Spleen (tissue), 11 donors: Measurements from ENCODE around the gene CACNA2D2. TPM values are rescaled to one million over a fixed set of nuclear protein-coding genes. Genes with fewer than 3 reads are reported as not detected.

ENCODE experiments used
- DNase-seq: peaks from one replicate; pipeline ENCODE4 v3.0.0-alpha.2; 2020
- H3K27ac ChIP-seq, 8 donors: fragments of 200-600 bp; sonication (generic) in 7 of 8; 1 replicate in 4 of 8; 2 replicates in 4 of 8; pipeline versions ENCODE4 v1.5.0 to v1.8.0; 2016 to 2021; ENCODE audit warnings: inconsistent platforms in 4 of 8, mild to moderate bottlenecking in 4 of 8, moderate library complexity in 1 of 8
- H3K27me3 ChIP-seq, 7 donors: fragments of 200-600 bp; sonication (generic) in 6 of 7; replicated peaks in 1 of 7; 1 replicate in 4 of 7; 2 replicates in 3 of 7; pipeline versions ENCODE4 v1.5.0 to v1.8.0; 2016 to 2021; ENCODE audit warnings: inconsistent platforms in 3 of 7, mild to moderate bottlenecking in 1 of 7
- H3K36me3 ChIP-seq, 6 donors: fragments of 200-600 bp; sonication (generic) in 5 of 6; 1 replicate in 4 of 6; 2 replicates in 2 of 6; pipeline versions ENCODE4 v1.5.0 to v1.8.0; 2016 to 2021; ENCODE audit warnings: inconsistent platforms in 2 of 6
- H3K4me1 ChIP-seq, 6 donors: fragments of 200-600 bp; sonication (generic) in 5 of 6; 1 replicate in 3 of 6; 2 replicates in 3 of 6; pipeline versions ENCODE4 v1.5.0 to v1.8.0; 2016 to 2021; ENCODE audit warnings: inconsistent platforms in 3 of 6
- H3K4me3 ChIP-seq, 8 donors: fragments of 200-600 bp; sonication (generic) in 7 of 8; 1 replicate in 4 of 8; 2 replicates in 4 of 8; pipeline versions ENCODE4 v1.5.0 to v1.8.0; 2016 to 2021; ENCODE audit warnings: inconsistent platforms in 4 of 8, mild to moderate bottlenecking in 4 of 8, moderate library complexity in 2 of 8
- H3K9me3 ChIP-seq, 8 donors: fragments of 200-600 bp; sonication (generic) in 7 of 8; 1 replicate in 4 of 8; 2 replicates in 4 of 8; pipeline versions ENCODE4 v1.5.0 to v1.8.0; 2016 to 2021; ENCODE audit warnings: inconsistent platforms in 4 of 8
- CTCF ChIP-seq, 11 experiments: fragments of 200-600 bp in 7 of 11; fragments of 450-650 bp in 4 of 11; sonication (generic) in 4 of 11; IDR thresholded peaks in 8 of 11; conservative IDR thresholded peaks in 3 of 11; 1 replicate in 7 of 11; 2 replicates in 4 of 11; pipeline versions ENCODE4 v1.4.0 to v1.8.0; 2016 to 2021; ENCODE audit warnings: antibody characterized with exemption in 11 of 11, inconsistent platforms in 4 of 11, mild to moderate bottlenecking in 1 of 11
- POLR2A ChIP-seq, 3 donors: fragments of 450-650 bp; IDR thresholded peaks; one replicate each; pipeline ENCODE4 v1.5.1; 2017; ENCODE audit warnings: antibody characterized with exemption in 3 of 3, mild to moderate bottlenecking in 1 of 3
- POLR2AphosphoS5 ChIP-seq, 3 donors: sonication (generic); formaldehyde crosslinking; IDR thresholded peaks; one replicate each; pipeline ENCODE4 v1.5.1; 2017; ENCODE audit warnings: antibody characterized with exemption in 3 of 3
- WGBS, 5 donors: extraction: QIAGEN DNeasy Blood & Tissue Kit in 3 of 5; methylation state at CpG; one replicate each; pipeline versions ENCODE4 v1.1.5 to v1.1.7; 2013 to 2018; 5-methylcytosine and 5-hydroxymethylcytosine counted together
- intact Hi-C: fragments of 100-400 bp; cut with DNase I; formaldehyde crosslinking; loops from one replicate; pipeline ENCODE4 v1.15.0; 2023; ENCODE audit warnings: low total_unique reads
- polyA plus RNA-seq, 3 donors: library from polyadenylated mRNA; stranded (reverse); fragments of 200-250 nt; gene quantifications; one replicate each; pipeline ENCODE4 v1.2.1, GENCODE V29; 2013
- total RNA-seq, 7 donors: library from RNA; depleted of rRNA in 3 of 7; stranded (reverse); fragments of >200 nt in 3 of 7; fragmentation: NEBNext Ultra II Directional in 4 of 7; extraction: Animal tissue kit (Norgen Biotek cat#: 25700) in 4 of 7; gene quantifications; one replicate each; pipeline versions ENCODE4 v1.1.0 to v1.2.1, GENCODE V29; 2016 to 2021
- donor health status: healthy with polysubstance abuse.
- donor health status: DM: no; HTN: no; CAD: no; lungs with moderate emphysema.
- donor health status: DM: no; HTN: no; CAD: no.
- donor health status: Bipolar disorder and iron deficiency.
- donor health status: healthy.
- donor health status: DM: no; HTN: no; CAD: no.
- donor health status: DM: yes; HTN: yes; CAD: no.

CACNA2D2 gene
- total and polyA plus RNA-seq, 10 donors, result 0.24 to 3.2 (median 1.2) TPM

GRCh38 chr3:50493623-50494022, 9.8 kb downstream of the CACNA2D2 start:
- intact Hi-C loops, result no loop called here
- Histone ChIP-seq H3K27me3 (peaks cover 0 to 4% (median 0%) of the 10 kb centered on the region in 7 donors), H3K9me3 (no peaks in the 10 kb centered on the region), H3K27ac (no peak overlapping the region), H3K36me3 (no peaks in the 10 kb centered on the region), H3K4me3 (no peak overlapping the region), H3K4me1 (no peaks in the 10 kb centered on the region)
- DNase-seq, result no peak
- no peak for TF ChIP-seq CTCF (IDR thresholded peaks at IDR 0.05 in 8 of 11, conservative IDR thresholded peaks at IDR 0.05 in 3 of 11)
- TF ChIP-seq POLR2AphosphoS5 (IDR thresholded peaks at IDR 0.05), result no peak
- TF ChIP-seq POLR2A (IDR thresholded peaks at IDR 0.05), result no peak
- 90 to 95% (median 92%) methylated on average over 10 to 11 of the region's 11 CpGs for WGBS, 5 donors

GRCh38 chr3:50493086-50493485, 10.3 kb downstream of the CACNA2D2 start:
- no peak for TF ChIP-seq POLR2AphosphoS5 (IDR thresholded peaks at IDR 0.05)
- no peak for TF ChIP-seq CTCF (IDR thresholded peaks at IDR 0.05 in 8 of 11, conservative IDR thresholded peaks at IDR 0.05 in 3 of 11)
- TF ChIP-seq POLR2A (IDR thresholded peaks at IDR 0.05), result no peak
- H3K27me3 ChIP-seq, result no peaks in the 10 kb centered on the region
- DNase-seq, result no peak
- no peaks in the 10 kb centered on the region for H3K9me3 ChIP-seq
- WGBS, 5 donors, result 79 to 88% (median 84%) methylated on average over 4 of the region's 4 CpGs
- H3K4me1 ChIP-seq, result no peaks in the 10 kb centered on the region
- intact Hi-C loops, result no loop called here
- H3K36me3 ChIP-seq, result no peaks in the 10 kb centered on the region
- no peak overlapping the region for H3K27ac ChIP-seq
- no peak overlapping the region for H3K4me3 ChIP-seq

GRCh38 chr3:50491023-50491422, 12.4 kb downstream of the CACNA2D2 start:
- no peaks in the 10 kb centered on the region for H3K36me3 ChIP-seq
- intact Hi-C loops, result no loop called here
- no peaks in the 10 kb centered on the region for H3K9me3 ChIP-seq
- no peaks in the 10 kb centered on the region for H3K27me3 ChIP-seq
- no peak overlapping the region for H3K4me3 ChIP-seq
- no peak for TF ChIP-seq POLR2A (IDR thresholded peaks at IDR 0.05)
- no peak for TF ChIP-seq CTCF (IDR thresholded peaks at IDR 0.05 in 8 of 11, conservative IDR thresholded peaks at IDR 0.05 in 3 of 11)
- TF ChIP-seq POLR2AphosphoS5 (IDR thresholded peaks at IDR 0.05), result no peak
- H3K4me1 ChIP-seq, result no peaks in the 10 kb centered on the region
- 36 to 59% (median 44%) methylated on average over 4 to 5 of the region's 5 CpGs for WGBS, 5 donors
- no peak for DNase-seq
- no peak overlapping the region for H3K27ac ChIP-seq

GRCh38 chr3:50490424-50490823, 13.0 kb downstream of the CACNA2D2 start:
- Histone ChIP-seq H3K36me3 (no peaks in the 10 kb centered on the region), H3K4me3 (no peak overlapping the region), H3K27ac (no peak overlapping the region), H3K4me1 (no peaks in the 10 kb centered on the region), H3K27me3 (no peaks in the 10 kb centered on the region), H3K9me3 (no peaks in the 10 kb centered on the region)
- no peak for DNase-seq
- no peak for TF ChIP-seq POLR2A (IDR thresholded peaks at IDR 0.05)
- TF ChIP-seq CTCF (IDR thresholded peaks at IDR 0.05 in 8 of 11, conservative IDR thresholded peaks at IDR 0.05 in 3 of 11), result no peak
- TF ChIP-seq POLR2AphosphoS5 (IDR thresholded peaks at IDR 0.05), result no peak
- intact Hi-C loops, result no loop called here
- WGBS, 5 donors, result 23 to 76% (median 57%) methylated on average over 1 of the region's 1 CpG
